Suppressor macrophage treated with lipopolysaccharide for 1 hour (primary cell): ENCODE data around the gene KBTBD2.
"Not testable (repeated sequence)": the region's sequence is repeated elsewhere in the genome, so short reads cannot be mapped to it uniquely, and the experiment has no call there.

Experiments
- DNase-seq, 3 donors: peaks; one replicate each; pipeline ENCODE4 v3.0.0-alpha.2; 2020 to 2022

Gene KBTBD2

GRCh38 chr7:32848655-32849054 lies 42.9 kb downstream of the KBTBD2 start:
- DNase-seq, result not testable (repeated sequence)

GRCh38 chr7:32846630-32847225 lies 44.8 kb downstream of the KBTBD2 start:
- DNase-seq, result peak; percentile 82 to 92 (median 87)

- not testable (repeated sequence) for DNase-seq
These were observed 46.8 kb downstream of the KBTBD2 start for GRCh38 chr7:32844748-32845147.

- not testable (repeated sequence) for DNase-seq
These were observed 47.8 kb downstream of the KBTBD2 start for GRCh38 chr7:32843763-32844162.

- not testable (repeated sequence) for DNase-seq
These were observed 51.7 kb downstream of the KBTBD2 start for GRCh38 chr7:32839846-32840245.

- not testable (repeated sequence) for DNase-seq
These were observed 62.4 kb downstream of the KBTBD2 start for GRCh38 chr7:32828996-32829752.
